Tibial artery (tissue), 4 donors: ENCODE data around the gene TXNDC16.

Source experiments
- DNase-seq, 2 donors: peaks; one replicate each; pipeline ENCODE4 v3.0.0-alpha.2; 2019
- H3K27ac ChIP-seq, 2 donors: fragments of 200-600 bp; sonication (generic) in 1 of 2; 1 replicate in 1 of 2; 2 replicates in 1 of 2; pipeline ENCODE4 v1.5.1; 2018 to 2019; ENCODE audit warnings: mild to moderate bottlenecking in 1 of 2
- H3K27me3 ChIP-seq, 2 donors: fragments of 200-600 bp; sonication (generic) in 1 of 2; one replicate each; pipeline versions ENCODE4 v1.5.1 to v1.6.0; 2016 to 2019
- H3K36me3 ChIP-seq, 3 donors: fragments of 200-600 bp; sonication (generic) in 2 of 3; one replicate each; pipeline ENCODE4 v1.5.1; 2016 to 2019; ENCODE audit warnings: mild to moderate bottlenecking in 2 of 3
- H3K4me1 ChIP-seq, 4 donors: fragments of 200-600 bp; sonication (generic) in 2 of 4; 1 replicate in 3 of 4; 2 replicates in 1 of 4; pipeline ENCODE4 v1.5.1; 2016 to 2019
- H3K4me3 ChIP-seq, 2 donors: fragments of 200-600 bp; sonication (generic) in 1 of 2; 1 replicate in 1 of 2; 2 replicates in 1 of 2; pipeline ENCODE4 v1.5.1; 2018 to 2019; ENCODE audit warnings: mild to moderate bottlenecking in 2 of 2
- H3K9me3 ChIP-seq, 3 donors: fragments of 200-600 bp; sonication (generic) in 1 of 3; one replicate each; pipeline ENCODE4 v1.5.1; 2016 to 2019
- CTCF ChIP-seq, 2 experiments: fragments of 200-600 bp in 1 of 2; fragments of 450-650 bp in 1 of 2; IDR thresholded peaks; one replicate each; pipeline ENCODE4 v1.5.1; 2017 to 2019; ENCODE audit warnings: antibody characterized with exemption in 2 of 2, mild to moderate bottlenecking in 1 of 2, moderate library complexity in 1 of 2
- intact Hi-C: fragments of 100-400 bp; cut with DNase I; formaldehyde crosslinking; loops from one replicate; pipeline ENCODE4 v1.15.0; 2023; ENCODE audit warnings: low total_unique reads

The TXNDC16 gene

GRCh38 chr14:52434955-52435354 is 117.3 kb downstream of the TXNDC16 start:
- H3K27ac ChIP-seq = no peak overlapping the region
- no peak for DNase-seq
- no peak for TF ChIP-seq CTCF (IDR thresholded peaks at IDR 0.05)
- no peaks in the 10 kb centered on the region for H3K9me3 ChIP-seq
- peaks cover 0 to 35% (median 14%) of the 10 kb centered on the region in 3 donors for H3K36me3 ChIP-seq
- H3K4me1 ChIP-seq = no peaks in the 10 kb centered on the region
- H3K4me3 ChIP-seq = no peak overlapping the region
- intact Hi-C loops = no loop called here
- no peaks in the 10 kb centered on the region for H3K27me3 ChIP-seq

- H3K36me3 ChIP-seq = peaks cover 0 to 17% (median 0%) of the 10 kb centered on the region in 3 donors
- H3K4me1 ChIP-seq = no peaks in the 10 kb centered on the region
- H3K27me3 ChIP-seq = no peaks in the 10 kb centered on the region
- no peak for DNase-seq
- no peak for TF ChIP-seq CTCF (IDR thresholded peaks at IDR 0.05)
- H3K4me3 ChIP-seq = no peak overlapping the region
- H3K9me3 ChIP-seq = no peaks in the 10 kb centered on the region
- intact Hi-C loops = no loop called here
- no peak overlapping the region for H3K27ac ChIP-seq
Observed at GRCh38 chr14:52430474-52430873, 121.8 kb downstream of the TXNDC16 start.

- intact Hi-C loops = no loop called here
- H3K9me3 ChIP-seq = no peaks in the 10 kb centered on the region
- H3K27me3 ChIP-seq = no peaks in the 10 kb centered on the region
- TF ChIP-seq CTCF (IDR thresholded peaks at IDR 0.05) = no peak
- H3K36me3 ChIP-seq = peaks cover 0 to 17% (median 0%) of the 10 kb centered on the region in 3 donors
- no peak overlapping the region for H3K4me3 ChIP-seq
- no peak overlapping the region for H3K27ac ChIP-seq
- DNase-seq = no peak
- no peaks in the 10 kb centered on the region for H3K4me1 ChIP-seq
Observed at GRCh38 chr14:52429451-52429850, 122.9 kb downstream of the TXNDC16 start.

- H3K4me1 ChIP-seq = peaks cover 0 to 11% (median 1%) of the 10 kb centered on the region in 4 donors
- DNase-seq = no peak
- intact Hi-C loops = no loop called here
- no peak overlapping the region for H3K4me3 ChIP-seq
- no peaks in the 10 kb centered on the region for H3K27me3 ChIP-seq
- no peak overlapping the region for H3K27ac ChIP-seq
- peaks cover 0 to 16% (median 0%) of the 10 kb centered on the region in 3 donors for H3K36me3 ChIP-seq
- H3K9me3 ChIP-seq = no peaks in the 10 kb centered on the region
- no peak for TF ChIP-seq CTCF (IDR thresholded peaks at IDR 0.05)
Observed at GRCh38 chr14:52427460-52427859, 124.8 kb downstream of the TXNDC16 start.

GRCh38 chr14:52422650-52423356 is 129.5 kb downstream of the TXNDC16 start:
- H3K27ac ChIP-seq = peak overlapping the region; percentile 12 to 18

More at GRCh38 chr14:52422650-52423356, 129.5 kb downstream of the TXNDC16 start:
- Histone ChIP-seq H3K9me3 (no peaks in the 10 kb centered on the region), H3K27me3 (no peaks in the 10 kb centered on the region), H3K36me3 (no peaks in the 10 kb centered on the region), H3K4me1 (peaks cover 0 to 18% (median 2%) of the 10 kb centered on the region in 4 donors), H3K4me3 (no peak overlapping the region)
- no peak for DNase-seq
- TF ChIP-seq CTCF (IDR thresholded peaks at IDR 0.05) = no peak
- intact Hi-C loops = no loop called here
